OCI-LY7 (cell line): ENCODE data around the gene INPP5K. TPM values are rescaled to one million over a fixed set of nuclear protein-coding genes. Genes with fewer than 3 reads are reported as not detected.
A peak's percentile ranks its signal among the peaks of the same experiment; 100 is the strongest.

Experiments used
- BruUV-seq: library from RNA; stranded (reverse); fragments of 400-500 nt; replicated peaks from 2 replicates; lab custom pipeline; 2021; lab: Mats Ljungman, UMichigan
- CTCF ChIA-PET: fragments of 300-600 bp; sonication (Branson Sonifier 250); formaldehyde crosslinking; loops from one replicate; lab custom pipeline; 2022; ENCODE audit warnings: antibody characterized with exemption; ENCODE audit not compliant: unreplicated experiment; lab: Charles Lee
- POLR2A ChIA-PET: fragments of 300-600 bp; sonication (Branson Sonifier 250); formaldehyde crosslinking; loops from one replicate; lab custom pipeline; 2022; ENCODE audit warnings: antibody characterized with exemption; lab: Charles Lee
- DNase-seq: peaks from one replicate; pipeline ENCODE4 v3.0.0-alpha.2; 2015; ENCODE audit warnings: low spot score
- H2AFZ ChIP-seq: fragments of 200-600 bp; sonication (generic), shearing (Covaris generic); 2 replicates; pipeline ENCODE4 v1.6.1; 2014; ENCODE audit warnings: mild to moderate bottlenecking, antibody characterized with exemption, low read length, moderate library complexity
- H3K27ac ChIP-seq: fragments of 200-600 bp; sonication (generic); 2 replicates; pipeline ENCODE4 v1.5.1; 2014; ENCODE audit warnings: mixed run types, low read depth, mild to moderate bottlenecking, moderate library complexity, low read length, inconsistent platforms; ENCODE audit not compliant: poor library complexity, severe bottlenecking
- H3K36me3 ChIP-seq: fragments of 200-600 bp; sonication (generic); 2 replicates; pipeline ENCODE4 v1.6.1; 2014; ENCODE audit warnings: mild to moderate bottlenecking, antibody characterized with exemption, low read length, moderate library complexity, mixed read lengths; ENCODE audit not compliant: insufficient read depth
- H3K4me1 ChIP-seq: fragments of 200-600 bp; sonication (generic); 2 replicates; pipeline ENCODE4 v1.5.1; 2014; ENCODE audit warnings: mild to moderate bottlenecking, low read length; ENCODE audit not compliant: insufficient read depth, poor library complexity, severe bottlenecking
- H3K4me2 ChIP-seq: fragments of 200-600 bp; sonication (generic); 2 replicates; pipeline ENCODE4 v1.6.1; 2014; ENCODE audit warnings: mild to moderate bottlenecking, low read length
- H3K4me3 ChIP-seq: fragments of 200-600 bp; sonication (generic); 2 replicates; pipeline ENCODE4 v1.5.1; 2014; ENCODE audit warnings: mild to moderate bottlenecking, low read depth, low read length; ENCODE audit not compliant: poor library complexity, severe bottlenecking
- H3K79me2 ChIP-seq: fragments of 200-600 bp; sonication (generic); 2 replicates; pipeline ENCODE4 v1.6.1; 2016; ENCODE audit warnings: low read depth, mild to moderate bottlenecking, low read length, moderate library complexity, mixed read lengths; ENCODE audit not compliant: insufficient read depth
- H3K9me2 ChIP-seq: fragments of 200-600 bp; sonication (generic); 2 replicates; pipeline ENCODE4 v1.6.1; 2016; ENCODE audit warnings: mild to moderate bottlenecking, low read length, mixed read lengths; ENCODE audit not compliant: insufficient read depth
- H3K9me3 ChIP-seq: fragments of 200-600 bp; sonication (generic); 2 replicates; pipeline ENCODE4 v1.6.1; 2014; ENCODE audit warnings: mild to moderate bottlenecking, mixed run types, low read length, mixed read lengths
- H4K20me1 ChIP-seq: fragments of 200-600 bp; sonication (generic); 2 replicates; pipeline ENCODE4 v1.6.1; 2014; ENCODE audit warnings: mild to moderate bottlenecking, antibody characterized with exemption, low read length, moderate library complexity, mixed read lengths; ENCODE audit not compliant: insufficient read depth
- EZH2phosphoT487 ChIP-seq: fragments of 200-600 bp; sonication (generic); IDR thresholded peaks from 2 replicates; pipeline ENCODE4 v1.6.1; 2018; ENCODE audit warnings: low read depth, borderline replicate concordance, mild to moderate bottlenecking, mixed run types, antibody characterized with exemption, low read length, moderate library complexity, mixed read lengths
- intact Hi-C: fragments of 100-400 bp; cut with micrococcal nuclease; formaldehyde crosslinking; loops from one replicate; pipeline ENCODE4 v1.10.0; 2022; ENCODE audit not compliant: unreplicated experiment
- total RNA-seq, 2 experiments: library from RNA; depleted of rRNA in 1 of 2; stranded (reverse); fragments of >200 nt in 1 of 2; shearing (Covaris generic) in 1 of 2; gene quantifications; 2 replicates each; pipeline ENCODE4 v1.2.3, GENCODE V29; 2014 to 2022
- TF ChIP-seq, protein P1 (sequence below): fragments of 200-600 bp; sonication (generic); conservative IDR thresholded peaks from 2 replicates; pipeline ENCODE4 v1.5.1; 2014; ENCODE audit warnings: mild to moderate bottlenecking, antibody characterized with exemption, low read length, moderate library complexity, mixed read lengths

Gene INPP5K
- total RNA-seq, 2 experiments from 2014 or later, result 28.8 to 40.7 TPM

DNA sequence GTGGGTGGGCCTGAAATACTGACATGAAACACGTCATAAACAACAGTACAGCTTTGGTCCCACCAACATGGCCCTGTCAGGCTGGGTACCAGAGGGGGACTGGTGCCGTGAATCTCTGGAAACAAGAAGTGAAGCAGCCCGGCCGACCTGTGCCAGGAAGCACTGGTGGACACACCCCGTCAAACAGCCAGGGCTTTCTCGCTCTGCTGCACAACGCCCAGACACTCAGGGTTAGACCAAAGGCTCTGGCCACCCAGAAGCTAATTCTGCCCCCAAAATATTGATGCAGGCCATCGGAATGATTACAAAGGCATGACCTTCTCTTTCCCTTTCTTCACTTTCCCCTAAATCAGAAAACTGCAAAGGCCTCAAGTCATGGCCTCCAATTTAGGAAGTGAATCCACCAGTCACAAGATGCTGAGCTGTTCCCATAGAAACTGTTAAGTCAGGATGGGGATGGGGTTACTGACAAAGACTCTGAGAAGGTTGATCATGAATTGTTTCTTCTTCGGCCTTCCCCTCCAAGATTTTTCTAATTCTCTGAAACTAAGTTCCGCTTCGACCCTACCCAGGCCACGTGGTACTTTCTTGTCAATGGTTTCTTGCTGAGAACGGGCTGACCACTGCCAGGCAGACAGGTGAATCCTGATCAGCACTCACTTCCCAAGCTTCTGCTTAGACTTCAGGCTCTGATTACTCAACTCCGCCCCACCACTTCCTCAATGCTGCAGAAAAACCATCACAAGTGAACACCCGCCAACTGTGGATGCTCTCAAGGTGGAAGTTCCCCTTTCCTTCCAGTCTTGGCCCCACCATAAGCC is 39.4 kb upstream of the INPP5K start:
- H3K4me1 ChIP-seq, result peaks cover 15% of the 10 kb centered on the region
- no TSS peak for BruUV-seq
- H2AFZ ChIP-seq, result no peak overlapping the region
- CTCF ChIA-PET, result no interaction called here
- H3K36me3 ChIP-seq, result peaks cover 18% of the 10 kb centered on the region
- DNase-seq, result peak; percentile 42
- H3K9me2 ChIP-seq, result no peaks in the 10 kb centered on the region
- H3K9me3 ChIP-seq, result no peaks in the 10 kb centered on the region
- no peak overlapping the region for H3K27ac ChIP-seq
- TF ChIP-seq EZH2phosphoT487, result no peak
- TF ChIP-seq, protein P1, sequence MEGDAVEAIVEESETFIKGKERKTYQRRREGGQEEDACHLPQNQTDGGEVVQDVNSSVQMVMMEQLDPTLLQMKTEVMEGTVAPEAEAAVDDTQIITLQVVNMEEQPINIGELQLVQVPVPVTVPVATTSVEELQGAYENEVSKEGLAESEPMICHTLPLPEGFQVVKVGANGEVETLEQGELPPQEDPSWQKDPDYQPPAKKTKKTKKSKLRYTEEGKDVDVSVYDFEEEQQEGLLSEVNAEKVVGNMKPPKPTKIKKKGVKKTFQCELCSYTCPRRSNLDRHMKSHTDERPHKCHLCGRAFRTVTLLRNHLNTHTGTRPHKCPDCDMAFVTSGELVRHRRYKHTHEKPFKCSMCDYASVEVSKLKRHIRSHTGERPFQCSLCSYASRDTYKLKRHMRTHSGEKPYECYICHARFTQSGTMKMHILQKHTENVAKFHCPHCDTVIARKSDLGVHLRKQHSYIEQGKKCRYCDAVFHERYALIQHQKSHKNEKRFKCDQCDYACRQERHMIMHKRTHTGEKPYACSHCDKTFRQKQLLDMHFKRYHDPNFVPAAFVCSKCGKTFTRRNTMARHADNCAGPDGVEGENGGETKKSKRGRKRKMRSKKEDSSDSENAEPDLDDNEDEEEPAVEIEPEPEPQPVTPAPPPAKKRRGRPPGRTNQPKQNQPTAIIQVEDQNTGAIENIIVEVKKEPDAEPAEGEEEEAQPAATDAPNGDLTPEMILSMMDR, result no peak
- H3K4me3 ChIP-seq, result no peak overlapping the region
- intact Hi-C loops, result no loop called here
- H4K20me1 ChIP-seq, result peaks cover 13% of the 10 kb centered on the region
- H3K79me2 ChIP-seq, result no peaks in the 10 kb centered on the region
- POLR2A ChIA-PET, result no interaction called here
- peak overlapping the region; percentile 40 for H3K4me2 ChIP-seq

GRCh38 chr17:1554751-1555540 is 38.5 kb upstream of the INPP5K start:
- DNase-seq, result no peak
- no peaks in the 10 kb centered on the region for H3K79me2 ChIP-seq
- peaks cover 26% of the 10 kb centered on the region for H3K36me3 ChIP-seq
- no peak overlapping the region for H3K27ac ChIP-seq
- CTCF ChIA-PET, result no interaction called here
- intact Hi-C loops, result no loop called here
- H3K4me3 ChIP-seq, result no peak overlapping the region
- no peak overlapping the region for H2AFZ ChIP-seq
- peaks cover 15% of the 10 kb centered on the region for H3K4me1 ChIP-seq
- no peaks in the 10 kb centered on the region for H3K9me3 ChIP-seq
- H3K9me2 ChIP-seq, result no peaks in the 10 kb centered on the region
- peaks cover 7% of the 10 kb centered on the region; the same call in 1 of the 2 replicates for H4K20me1 ChIP-seq
- BruUV-seq, result no TSS peak
- H3K4me2 ChIP-seq, result peak overlapping the region; percentile 40; the same call in 1 of the 2 replicates
- no peak for TF ChIP-seq EZH2phosphoT487
- TF ChIP-seq, protein P1, result no peak
- POLR2A ChIA-PET, result interaction anchor here (0.7 kb wide), 1 partner anchor 11 kb away, joined by 3 read pairs; no protein-coding TSS in a partner anchor
